GM23338 (cell line): ENCODE results near the gene IGSF9B. TPM values are rescaled to one million over a fixed set of nuclear protein-coding genes. Genes with fewer than 3 reads are reported as not detected.

Experiments
- ATAC-seq: fragments of 200-7000 bp; cut with Tn5 transposase; 3 replicates; pipeline ENCODE4 v1.9.1; 2020
- DNase-seq: peaks from one replicate; pipeline ENCODE4 v3.0.0-alpha.2; 2015; ENCODE audit warnings: low spot score
- H2AFZ ChIP-seq: fragments of 200-600 bp; sonication (generic); 2 replicates; pipeline ENCODE4 v1.8.0; 2016; ENCODE audit warnings: antibody characterized with exemption, mild to moderate bottlenecking, moderate library complexity
- H3F3A ChIP-seq: fragments of 200-600 bp; sonication (generic); replicated peaks from 2 replicates; pipeline ENCODE4 v1.8.0; 2017; ENCODE audit warnings: antibody characterized with exemption, mixed run types, low read depth
- H3K27ac ChIP-seq: fragments of 200-600 bp; sonication (generic); 2 replicates; pipeline ENCODE4 v1.6.1; 2016; ENCODE audit warnings: low read depth
- H3K27me3 ChIP-seq: fragments of 200-600 bp; sonication (generic); 2 replicates; pipeline ENCODE4 v1.8.0; 2016; ENCODE audit warnings: mild to moderate bottlenecking, mixed run types, moderate library complexity; ENCODE audit not compliant: insufficient read depth
- H3K36me3 ChIP-seq: fragments of 200-600 bp; sonication (generic); 2 replicates; pipeline ENCODE4 v1.8.0; 2016; ENCODE audit warnings: mild to moderate bottlenecking; ENCODE audit not compliant: insufficient read depth
- H3K4me1 ChIP-seq: fragments of 200-600 bp; sonication (generic); 2 replicates; pipeline ENCODE4 v1.8.0; 2016; ENCODE audit warnings: mild to moderate bottlenecking, moderate library complexity; ENCODE audit not compliant: insufficient read depth
- H3K4me2 ChIP-seq: fragments of 200-600 bp; sonication (generic); 2 replicates; pipeline ENCODE4 v1.7.1; 2017; ENCODE audit warnings: mixed run types
- H3K4me3 ChIP-seq: fragments of 200-600 bp; sonication (generic); 2 replicates; pipeline ENCODE4 v1.6.1; 2016; ENCODE audit warnings: mixed run types
- H3K79me2 ChIP-seq: fragments of 200-600 bp; sonication (generic); replicated peaks from 2 replicates; pipeline ENCODE4 v1.8.0; 2017; ENCODE audit warnings: mild to moderate bottlenecking; ENCODE audit not compliant: insufficient read depth
- H3K9me2 ChIP-seq: fragments of 200-600 bp; sonication (generic); 2 replicates; pipeline ENCODE4 v1.8.0; 2017; ENCODE audit not compliant: insufficient read depth
- H4K20me1 ChIP-seq: fragments of 200-600 bp; sonication (generic); replicated peaks from 2 replicates; pipeline ENCODE4 v1.8.0; 2017; ENCODE audit warnings: mild to moderate bottlenecking; ENCODE audit not compliant: insufficient read depth
- H3K27ac Mint-ChIP-seq: 2 replicates; pipeline ENCODE4 v1.8.0; 2020; ENCODE audit warnings: inconsistent platforms, mild to moderate bottlenecking, moderate library complexity, mixed read lengths
- H3K27me3 Mint-ChIP-seq: 3 replicates; pipeline ENCODE4 v1.8.0; 2022; ENCODE audit warnings: low read depth, mild to moderate bottlenecking, moderate library complexity, mixed read lengths, inconsistent platforms; ENCODE audit not compliant: insufficient read depth, poor library complexity
- H3K36me3 Mint-ChIP-seq: 3 replicates; pipeline ENCODE4 v1.8.0; 2021; ENCODE audit warnings: low read depth, mild to moderate bottlenecking, inconsistent platforms, moderate library complexity, mixed read lengths
- H3K4me1 Mint-ChIP-seq: 3 replicates; pipeline ENCODE4 v1.8.0; 2020; ENCODE audit warnings: mild to moderate bottlenecking, inconsistent platforms, mixed read lengths
- H3K4me3 Mint-ChIP-seq: 3 replicates; pipeline ENCODE4 v1.8.0; 2021; ENCODE audit warnings: moderate library complexity, mild to moderate bottlenecking, inconsistent platforms, mixed read lengths
- H3K9me3 Mint-ChIP-seq: 3 replicates; pipeline ENCODE4 v1.8.0; 2020; ENCODE audit warnings: moderate library complexity, mild to moderate bottlenecking, inconsistent platforms, mixed read lengths
- CREB1 ChIP-seq: fragments of 250-450 bp; sonication (Bioruptor Pico); IDR thresholded peaks from 2 replicates; pipeline ENCODE4 v1.5.0; 2020; ENCODE audit warnings: low read depth, mild to moderate bottlenecking, moderate library complexity
- CTCF ChIP-seq, 2 experiments: fragments of 200-600 bp in 1 of 2; sonication (generic) in 1 of 2; conservative IDR thresholded peaks; 2 replicates each; pipeline versions ENCODE4 v1.5.1 to v1.6.1; 2016 to 2017; ENCODE audit warnings: antibody characterized with exemption in 2 of 2, low read depth in 2 of 2, mild to moderate bottlenecking in 2 of 2, moderate library complexity in 1 of 2
- ETS1 ChIP-seq: IDR thresholded peaks from 2 replicates; pipeline ENCODE4 v1.6.1; 2016; ENCODE audit warnings: antibody characterized with exemption
- EZH2 ChIP-seq: fragments of 200-600 bp; sonication (generic); IDR thresholded peaks from one replicate; pipeline ENCODE4 v1.8.0; 2017; ENCODE audit warnings: antibody characterized with exemption, mild to moderate bottlenecking, low read depth; ENCODE audit not compliant: unreplicated experiment
- EZH2phosphoT487 ChIP-seq: fragments of 200-600 bp; sonication (generic); IDR thresholded peaks from one replicate; pipeline ENCODE4 v1.8.1; 2018; ENCODE audit warnings: antibody characterized with exemption; ENCODE audit not compliant: unreplicated experiment
- JUNB ChIP-seq: IDR thresholded peaks from one replicate; pipeline ENCODE4 v1.6.1; 2016; ENCODE audit warnings: antibody characterized with exemption; ENCODE audit not compliant: unreplicated experiment
- NANOG ChIP-seq: IDR thresholded peaks from 2 replicates; pipeline ENCODE4 v1.6.1; 2016; ENCODE audit warnings: antibody characterized with exemption, borderline replicate concordance
- POLR2AphosphoS5 ChIP-seq: IDR thresholded peaks from 2 replicates; pipeline ENCODE4 v1.6.1; 2016; ENCODE audit warnings: antibody characterized with exemption, low read depth
- REST ChIP-seq: IDR thresholded peaks from one replicate; pipeline ENCODE4 v1.6.1; 2018; ENCODE audit warnings: antibody characterized with exemption; ENCODE audit not compliant: unreplicated experiment
- STAT1 ChIP-seq: IDR thresholded peaks from one replicate; pipeline ENCODE4 v1.6.1; 2016; ENCODE audit warnings: antibody characterized with exemption; ENCODE audit not compliant: unreplicated experiment
- ZNF114 ChIP-seq: fragments of 250-450 bp; sonication (Bioruptor Pico); IDR thresholded peaks from 2 replicates; pipeline ENCODE4 v1.5.0; 2020; ENCODE audit warnings: mild to moderate bottlenecking, moderate library complexity
- ZNF331 ChIP-seq: fragments of 250-450 bp; sonication (Bioruptor Pico); IDR thresholded peaks from 2 replicates; pipeline ENCODE4 v1.5.0; 2020; ENCODE audit warnings: low read depth, mild to moderate bottlenecking, moderate library complexity
- ZNF462 ChIP-seq: fragments of 250-450 bp; sonication (Bioruptor Pico); IDR thresholded peaks from 2 replicates; pipeline ENCODE4 v1.5.0; 2020; ENCODE audit warnings: mild to moderate bottlenecking, moderate library complexity
- polyA plus RNA-seq: library from polyadenylated mRNA; unstranded; fragments of >200 nt; fragmentation: Nextera tagmentation; extraction: Ambion mirVana; gene quantifications from 2 replicates; pipeline ENCODE4 v1.2.1, GENCODE V29; 2016
- total RNA-seq: library from RNA; depleted of rRNA; stranded (reverse); fragments of >200 nt; shearing (Covaris generic); gene quantifications from 2 replicates; pipeline ENCODE4 v1.2.3, GENCODE V29; 2014

IGSF9B gene
- total and polyA plus RNA-seq, 2 experiments from 2014 or later, result 8.7 to 51.2 TPM

GRCh38 chr11:133996671-133997070 is 39.9 kb upstream of the IGSF9B start:
- no peak for TF ChIP-seq CREB1 (CRISPR knock-in tag)
- TF ChIP-seq ZNF462 (CRISPR knock-in tag), result no peak
- TF ChIP-seq JUNB, result no peak
- TF ChIP-seq ZNF331, result no peak
- TF ChIP-seq REST, result no peak
- no peak for TF ChIP-seq ETS1
- no peak for TF ChIP-seq EZH2
- TF ChIP-seq POLR2AphosphoS5, result no peak
- no peak for TF ChIP-seq CTCF (conservative IDR thresholded peaks at IDR 0.05; ENCODE audit: low read depth in 2 of 2)
- TF ChIP-seq NANOG, result no peak
- no peak for TF ChIP-seq ZNF114 (CRISPR knock-in tag)
- TF ChIP-seq STAT1, result no peak
- TF ChIP-seq EZH2phosphoT487, result no peak

More at GRCh38 chr11:133996671-133997070, 39.9 kb upstream of the IGSF9B start:
- Histone ChIP-seq H3K4me1 (no peaks in the 10 kb centered on the region), H4K20me1 (no peaks in the 10 kb centered on the region), H3K4me2 (no peak overlapping the region), H3K9me2 (peaks cover 4% of the 10 kb centered on the region; the same call in 1 of the 2 replicates), H3F3A (no peaks in the 10 kb centered on the region), H3K79me2 (no peaks in the 10 kb centered on the region), H3K27ac (no peak overlapping the region), H3K4me3 (no peak overlapping the region), H3K36me3 (no peaks in the 10 kb centered on the region), H3K27me3 (no peaks in the 10 kb centered on the region), H2AFZ (no peak overlapping the region)
- no peak for DNase-seq
- Mint-ChIP-seq H3K27me3 (peaks cover 11% of the 10 kb centered on the region), H3K27ac (no peak overlapping the region), H3K4me1 (peaks cover 6% of the 10 kb centered on the region; the same call in 1 of the 3 replicates), H3K4me3 (no peak overlapping the region), H3K9me3 (no peaks in the 10 kb centered on the region), H3K36me3 (no peaks in the 10 kb centered on the region)
- no peak for ATAC-seq
